Astrocyte of the cerebellum (primary cell): ENCODE measurements around the gene ANKRD13B.

Experiments
- DNase-seq: peaks from one replicate; pipeline ENCODE4 v3.0.0-alpha.2; 2011; ENCODE audit warnings: low read depth
- H3K4me3 ChIP-seq: 2 replicates; pipeline ENCODE4 v1.5.1; 2011; ENCODE audit warnings: mild to moderate bottlenecking, low read depth, low read length, moderate library complexity
- CTCF ChIP-seq: IDR thresholded peaks from 2 replicates; pipeline ENCODE4 v1.5.1; 2012; ENCODE audit warnings: low read length, low read depth, moderate library complexity, mild to moderate bottlenecking; ENCODE audit errors: missing control alignments
- in situ Hi-C: cut with HindIII; loops from 2 replicates; pipeline ENCODE4 v1.10.0; 2017; ENCODE audit warnings: low sequenced_read_pairs

Gene ANKRD13B

DNA sequence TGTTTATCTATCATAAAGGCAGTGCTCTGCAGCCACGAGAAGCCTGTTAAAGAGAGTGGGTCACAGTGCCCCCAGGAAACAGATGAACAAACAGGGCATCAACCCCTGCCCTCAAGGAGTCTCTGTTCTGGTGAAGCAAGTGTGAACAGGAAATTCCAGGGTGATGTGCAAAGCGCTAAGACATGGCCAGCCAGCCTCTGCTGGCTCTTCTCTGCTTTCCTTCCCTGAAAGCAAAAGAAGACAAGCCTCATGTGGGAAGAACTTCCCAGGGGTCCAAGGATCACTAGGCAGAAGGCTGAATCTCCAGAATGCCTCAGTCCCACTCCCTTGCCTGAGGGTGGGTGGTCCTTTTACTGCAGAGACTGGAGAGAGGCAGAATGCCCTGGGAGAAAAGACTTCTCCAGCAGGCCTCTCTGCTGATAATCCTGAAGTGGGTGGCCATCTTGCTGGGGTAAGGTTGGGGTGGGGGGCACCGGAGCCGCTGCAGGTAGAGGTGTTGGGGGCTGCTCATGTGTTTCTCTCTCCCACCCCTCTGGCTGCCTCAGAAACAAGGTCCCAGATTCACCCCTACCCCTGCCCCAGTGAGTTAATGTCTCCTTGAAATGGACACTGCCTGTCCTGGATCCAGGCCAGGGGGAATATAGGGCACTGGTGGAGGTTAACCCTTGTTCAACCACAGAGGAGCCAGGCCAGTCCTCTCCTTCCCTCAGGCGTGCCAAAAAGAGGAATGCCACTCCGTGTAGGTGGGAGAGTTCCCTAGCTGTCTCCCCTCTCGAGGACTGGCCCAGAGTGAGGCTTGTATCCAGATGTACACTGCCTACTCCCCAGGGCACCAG is 2.4 kb downstream of the ANKRD13B start:
- no peak for TF ChIP-seq CTCF
- H3K4me3 ChIP-seq: no peak overlapping the region
- no peak for DNase-seq
- in situ Hi-C loops: no loop called here

DNA sequence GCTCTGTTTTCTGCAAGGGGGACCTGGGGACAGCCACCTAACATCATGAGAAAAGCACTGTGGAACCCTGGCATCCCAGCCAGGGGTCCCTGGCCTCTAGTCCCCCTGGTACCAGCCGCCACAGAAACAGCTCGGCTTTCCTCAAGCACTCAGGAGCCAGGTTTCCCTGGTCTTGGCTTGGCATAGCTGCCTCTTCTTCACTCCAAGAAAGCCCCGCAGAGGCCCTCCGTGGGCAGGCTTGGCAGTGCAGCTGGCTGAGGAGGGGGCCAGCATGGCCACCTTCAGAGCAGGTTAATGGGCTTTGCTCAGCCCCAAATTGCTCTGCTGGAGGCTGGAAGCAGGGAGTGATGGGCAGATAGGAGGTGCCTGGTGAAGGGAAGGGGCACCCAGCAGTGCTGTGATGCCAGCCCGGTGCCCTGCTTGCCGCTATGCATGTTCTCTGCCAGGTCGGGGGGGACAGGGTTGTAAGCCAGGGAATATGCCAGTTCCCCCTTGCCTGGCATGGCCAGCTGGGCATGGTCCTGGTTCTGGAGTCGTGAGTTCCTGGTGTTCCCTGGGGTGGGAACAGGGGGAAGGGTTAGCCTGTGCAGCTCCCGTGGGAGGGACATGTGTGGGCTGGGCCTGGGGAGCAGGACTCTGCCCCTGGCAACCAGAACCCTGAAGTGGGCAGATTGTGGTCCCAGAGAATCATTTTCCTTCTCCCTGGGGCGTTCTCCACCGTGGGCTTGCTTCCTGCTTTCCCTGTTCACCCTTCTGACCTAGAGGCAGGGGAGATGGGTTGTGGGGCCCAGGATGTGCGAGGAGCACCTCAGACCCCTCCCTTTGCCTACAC is 3.2 kb downstream of the ANKRD13B start:
- no peak for TF ChIP-seq CTCF
- no peak for DNase-seq
- in situ Hi-C loops: no loop called here
- H3K4me3 ChIP-seq: no peak overlapping the region

- in situ Hi-C loops: no loop called here
- TF ChIP-seq CTCF: no peak
- DNase-seq: no peak
- no peak overlapping the region for H3K4me3 ChIP-seq
Measured at GRCh38 chr17:29596811-29597210, 3.9 kb downstream of the ANKRD13B start.

DNA sequence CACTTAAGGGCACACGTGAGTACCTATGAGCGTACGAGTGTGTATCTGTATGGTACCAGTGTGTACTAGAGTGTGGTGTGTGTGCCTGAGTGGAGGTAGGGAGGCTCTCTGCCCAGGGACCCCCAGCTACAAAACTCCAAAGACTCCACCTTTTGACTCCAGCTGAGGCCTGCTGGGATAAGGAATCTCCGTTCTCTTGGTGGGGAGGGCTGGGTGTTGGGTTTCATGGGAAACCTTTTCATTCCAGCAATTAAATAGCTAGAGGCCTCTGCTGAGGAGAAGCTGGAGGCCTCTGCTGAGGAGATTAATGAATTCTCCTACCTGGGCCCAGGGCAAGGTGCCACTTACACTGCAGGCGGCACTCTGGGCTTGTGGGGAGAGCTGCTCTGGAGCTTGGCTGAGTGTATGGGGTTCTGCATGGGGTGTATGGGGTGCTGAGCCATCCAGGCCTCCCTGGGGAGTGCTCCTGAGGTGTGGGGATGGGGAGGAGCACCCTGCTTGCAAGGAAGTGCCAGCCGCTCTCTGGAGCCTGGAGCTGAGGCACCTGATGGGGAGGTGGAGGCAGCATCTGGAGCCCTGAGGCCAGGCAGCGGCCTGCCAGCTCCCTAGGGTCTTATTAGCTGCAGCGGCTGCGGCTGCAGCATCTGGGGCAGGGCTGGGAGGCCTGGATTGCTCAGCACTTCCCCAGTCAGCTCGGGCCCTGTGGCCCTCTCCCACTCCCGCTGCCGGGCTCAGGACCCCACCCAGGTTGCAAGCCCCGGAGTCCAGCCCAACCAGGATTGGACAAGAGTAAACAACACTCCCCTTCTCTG is 4.6 kb downstream of the ANKRD13B start:
- in situ Hi-C loops: no loop called here
- no peak for DNase-seq
- no peak for TF ChIP-seq CTCF

DNA sequence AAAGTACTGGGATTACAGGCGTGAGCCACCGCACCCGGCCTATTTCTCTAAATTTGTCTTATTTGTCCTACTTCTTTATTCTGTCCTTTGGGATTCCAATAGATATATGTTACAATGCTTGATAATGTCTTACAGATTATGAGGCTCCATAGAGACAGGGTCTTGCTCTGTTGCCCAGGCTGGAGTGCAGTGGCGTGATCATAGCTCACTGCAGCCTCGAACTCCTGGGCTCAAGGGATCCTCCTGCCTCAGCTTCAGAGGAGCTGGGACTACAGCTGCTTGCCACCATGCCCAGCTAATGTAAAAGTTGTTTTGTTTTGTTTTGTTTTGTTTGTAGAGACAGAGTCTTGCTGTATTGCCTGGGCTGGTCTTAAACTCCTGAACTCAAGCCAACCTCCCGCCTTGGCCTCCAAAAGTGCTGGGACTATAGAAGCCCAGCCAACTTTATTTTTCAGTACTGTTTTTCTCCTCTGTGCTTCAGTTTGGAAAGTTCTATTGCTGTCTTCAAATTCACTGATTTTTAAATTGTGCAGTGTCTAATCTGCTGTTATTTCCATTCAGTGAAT is 10.3 kb downstream of the ANKRD13B start:
- in situ Hi-C loops: no loop called here
- TF ChIP-seq CTCF: no peak
- DNase-seq: no peak
- no peak overlapping the region for H3K4me3 ChIP-seq

More for the DNA sequence above, 4.6 kb downstream of the ANKRD13B start:
- H3K4me3 ChIP-seq: no peak overlapping the region
